NCI-H128 (cell line): ENCODE measurements around the gene LINC00632.
"Not testable (repeated sequence)": the region's sequence is repeated elsewhere in the genome, so short reads cannot be mapped to it uniquely, and the experiment has no call there.

Experiments
- DNase-seq: peaks from one replicate; lab custom pipeline; 2025; ENCODE audit not compliant: unreplicated experiment; lab: John Stamatoyannopoulos, UW

LINC00632 gene

GRCh38 chrX:140709421-140709846, at the start of gene LINC00632:
Gene LINC00632, plus strand, starts transcription at chrX:140709759.
- DNase-seq, result no peak

DNA sequence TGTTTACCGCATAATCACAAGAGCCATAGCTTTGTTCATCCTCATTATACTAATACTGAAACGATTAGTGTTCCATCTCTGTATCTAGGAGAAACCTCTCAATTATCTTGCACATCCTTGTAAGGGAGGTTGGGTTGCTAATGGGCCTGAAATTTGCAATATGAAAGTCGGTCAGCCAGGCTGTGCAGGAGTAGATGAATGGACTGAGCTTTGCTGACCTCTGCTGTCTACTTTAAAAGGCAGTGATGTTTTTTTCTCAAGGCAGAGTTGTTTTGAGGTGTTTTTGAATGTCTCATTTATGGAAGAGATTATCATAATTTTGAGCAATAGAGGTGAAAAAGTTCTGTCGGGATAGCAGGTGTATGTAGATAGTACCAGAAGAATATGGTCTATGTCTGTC, 47.9 kb upstream of the LINC00632 start:
- DNase-seq, result no peak

DNA sequence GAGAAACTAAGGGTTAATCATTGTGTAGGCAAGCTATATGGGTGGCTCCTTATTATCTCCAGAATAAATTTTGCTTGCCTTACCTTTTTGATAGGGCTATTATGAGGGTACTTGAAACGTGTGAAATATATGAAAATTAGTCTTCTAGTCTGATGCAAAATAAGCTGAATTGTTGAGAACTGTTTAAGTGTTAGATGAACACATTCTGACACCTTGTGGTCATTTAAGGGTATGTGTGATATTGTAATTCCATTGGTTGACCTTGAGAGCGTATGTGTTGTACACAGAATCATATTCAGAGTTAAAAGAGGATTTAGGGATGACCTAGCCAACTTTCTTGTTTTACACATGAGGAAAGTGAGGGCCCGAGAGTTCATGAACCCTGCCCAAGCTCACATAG, 44.6 kb upstream of the LINC00632 start:
- DNase-seq, result no peak

- no peak for DNase-seq
Observed at GRCh38 chrX:140672840-140673731, 36.5 kb upstream of the LINC00632 start.

GRCh38 chrX:140687706-140688105, 21.9 kb upstream of the LINC00632 start:
- DNase-seq, result no peak

DNA sequence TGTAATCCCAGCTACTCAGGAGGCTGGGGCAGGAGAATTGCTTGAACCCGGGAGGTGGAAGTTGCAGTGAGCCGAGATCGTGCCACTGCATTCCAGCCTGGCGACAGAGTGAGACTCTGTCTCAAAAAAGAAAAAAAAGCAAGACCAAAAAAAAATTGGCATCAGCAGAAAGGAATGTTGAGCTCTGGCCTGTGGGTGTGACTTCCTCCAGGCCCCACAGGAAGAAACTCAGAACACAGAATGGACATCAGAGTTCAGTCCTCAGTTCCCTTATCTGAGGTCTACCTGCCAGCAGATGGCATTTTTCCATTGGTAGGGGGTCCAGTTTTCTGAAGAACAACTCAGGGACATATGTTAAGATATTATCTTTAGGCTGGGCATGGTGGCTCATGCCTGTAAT, 18.0 kb upstream of the LINC00632 start:
- not testable (repeated sequence) for DNase-seq

DNA sequence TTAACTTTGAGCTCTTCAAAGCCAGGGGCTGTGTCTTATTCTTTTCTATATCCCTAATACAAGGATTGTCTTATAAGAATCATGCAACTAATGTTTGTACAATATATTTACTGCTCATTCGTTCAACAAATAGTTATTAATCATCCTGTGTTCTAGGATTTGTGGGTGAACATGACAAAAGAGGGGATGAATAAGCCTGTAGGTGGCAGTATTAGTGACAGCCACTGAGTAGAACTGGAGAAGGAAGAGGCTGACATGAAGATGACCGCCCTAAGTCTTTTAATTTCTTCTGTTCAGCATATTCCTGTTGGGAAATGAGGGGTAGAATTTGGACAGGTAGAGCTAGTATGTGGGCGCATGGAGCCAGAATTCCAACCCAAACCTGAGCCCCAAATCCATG, 11.9 kb upstream of the LINC00632 start:
- DNase-seq, result no peak

DNA sequence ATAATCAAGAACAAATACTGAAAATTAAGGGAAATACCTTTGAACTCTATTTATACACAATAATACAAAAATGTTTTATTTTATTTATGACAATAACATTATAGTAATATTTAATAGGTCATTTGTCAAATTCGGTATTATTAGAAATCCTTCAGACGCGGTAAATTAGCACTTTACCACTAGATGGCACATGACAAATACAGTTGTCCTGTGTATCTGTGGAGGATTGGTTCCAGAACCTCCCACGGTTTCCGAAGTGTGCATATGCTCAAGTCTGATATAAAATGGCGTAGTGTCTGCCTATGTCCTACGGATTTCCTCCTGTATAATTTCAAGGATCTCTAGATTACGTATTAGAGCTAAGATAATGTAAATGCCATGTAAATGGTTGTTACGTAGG, 8.1 kb upstream of the LINC00632 start:
- DNase-seq, result no peak

DNA sequence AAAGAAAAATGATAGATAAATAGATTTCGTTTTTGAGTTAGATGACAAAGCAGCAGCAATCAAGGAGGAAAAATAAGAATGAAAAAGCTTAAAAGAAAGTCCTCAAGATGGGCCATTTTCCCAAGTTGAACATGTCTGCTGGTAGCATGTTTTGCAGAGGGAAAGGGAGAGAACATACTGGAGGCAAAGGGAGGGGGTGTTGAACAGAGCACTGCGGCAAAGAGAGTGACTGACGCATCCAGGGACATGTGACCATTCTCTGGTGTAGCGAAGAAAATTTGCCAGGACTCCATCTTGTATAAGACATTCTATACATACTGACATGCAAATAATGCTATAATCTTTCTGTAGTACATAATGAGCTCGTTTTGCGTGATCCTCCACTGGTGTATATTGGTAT, 1.2 kb downstream of the LINC00632 start:
- no peak for DNase-seq

- DNase-seq, result no peak
Observed at GRCh38 chrX:140711894-140712293, 2.3 kb downstream of the LINC00632 start.

DNA sequence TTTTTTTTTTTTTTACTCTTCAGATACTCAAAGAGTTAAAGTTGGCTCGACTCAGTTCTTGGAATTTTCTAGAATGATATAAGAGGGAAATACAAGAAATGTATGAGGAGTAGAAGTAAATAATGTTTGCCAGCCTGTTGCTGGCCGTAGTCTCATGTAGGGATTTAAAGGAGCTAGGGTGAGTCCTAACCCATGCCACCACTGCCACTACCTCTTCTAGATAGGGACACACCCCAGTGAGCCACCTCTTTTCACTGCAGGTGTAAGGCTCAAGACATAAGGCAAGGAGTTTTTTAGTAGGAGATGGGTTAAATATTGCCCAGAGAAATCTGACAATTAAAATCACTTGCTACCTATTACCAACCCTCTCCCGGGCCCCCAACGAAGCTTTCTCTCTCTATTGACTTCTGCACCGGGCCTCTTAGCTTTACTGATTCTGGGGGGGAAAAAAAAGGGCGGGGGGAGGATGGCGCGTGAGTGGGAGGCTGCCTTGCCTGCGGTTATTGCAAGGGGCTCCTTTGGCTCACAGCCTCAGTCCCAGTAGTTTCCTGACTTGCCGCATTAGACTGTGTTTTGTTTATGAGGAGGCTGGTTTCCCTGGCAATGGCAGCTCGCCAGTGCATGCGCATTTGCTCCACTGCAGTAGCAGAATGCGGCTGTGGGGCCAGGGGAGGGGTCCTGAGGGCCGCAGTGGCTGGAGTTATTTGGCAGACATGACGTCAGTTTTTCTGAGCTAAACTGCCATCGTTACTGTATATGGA, 3.0 kb downstream of the LINC00632 start:
- DNase-seq, result no peak

DNA sequence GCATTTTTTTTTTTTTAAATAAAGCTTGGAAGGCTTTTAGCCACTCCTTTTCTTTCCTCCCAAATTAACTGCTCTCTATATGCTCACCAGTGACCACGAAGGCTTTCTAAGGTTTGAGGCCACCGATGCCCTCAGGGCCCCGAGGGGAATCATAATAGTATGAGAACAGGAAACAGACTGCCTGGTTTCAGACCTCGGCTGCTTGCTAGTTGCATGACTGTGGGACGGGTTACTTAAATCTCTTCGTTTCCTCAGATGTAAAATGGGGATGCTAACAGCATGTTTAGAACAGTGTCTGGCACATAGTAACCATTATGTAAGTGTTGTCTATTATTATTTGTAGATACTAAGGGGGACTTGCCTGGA, 3.6 kb downstream of the LINC00632 start:
- DNase-seq, result no peak

GRCh38 chrX:140715787-140716186, 6.2 kb downstream of the LINC00632 start:
- no peak for DNase-seq

DNA sequence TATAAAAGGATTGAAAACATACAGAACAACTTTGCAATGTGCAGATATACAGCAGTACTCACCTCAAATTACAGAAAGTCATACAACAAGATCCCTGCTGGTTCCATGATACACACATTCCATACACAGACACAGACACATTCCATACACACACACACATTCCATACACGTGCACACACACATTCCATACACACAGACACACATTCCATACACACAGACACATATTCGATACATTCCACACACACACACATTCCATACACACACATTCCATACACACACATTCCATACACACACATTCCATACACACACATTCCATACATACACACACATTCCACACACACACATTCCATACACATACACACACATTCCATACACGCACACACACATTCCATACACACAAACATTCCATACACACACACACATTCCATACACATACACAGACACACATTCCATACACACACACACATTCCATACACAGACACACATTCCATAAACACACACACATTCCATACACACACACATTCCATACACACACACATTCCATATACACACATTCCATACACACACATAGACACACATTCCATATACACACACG, 13.7 kb downstream of the LINC00632 start:
- no peak for DNase-seq

- no peak for DNase-seq
Observed at GRCh38 chrX:140724309-140724708, 14.8 kb downstream of the LINC00632 start.

DNA sequence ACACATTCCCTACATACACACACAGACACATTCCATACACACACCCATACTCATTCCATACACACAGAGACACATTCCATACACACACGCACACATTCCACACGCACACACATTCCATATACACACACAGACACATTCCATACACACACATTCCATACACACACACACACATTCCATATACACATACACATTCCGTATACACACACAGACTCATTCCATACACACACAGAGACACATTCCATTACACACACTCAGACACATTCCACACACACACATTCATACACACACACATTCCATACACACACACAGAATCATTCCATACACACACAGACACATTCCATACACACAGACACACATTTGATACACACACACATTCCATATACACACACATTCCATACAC, 15.2 kb downstream of the LINC00632 start:
- no peak for DNase-seq

DNA sequence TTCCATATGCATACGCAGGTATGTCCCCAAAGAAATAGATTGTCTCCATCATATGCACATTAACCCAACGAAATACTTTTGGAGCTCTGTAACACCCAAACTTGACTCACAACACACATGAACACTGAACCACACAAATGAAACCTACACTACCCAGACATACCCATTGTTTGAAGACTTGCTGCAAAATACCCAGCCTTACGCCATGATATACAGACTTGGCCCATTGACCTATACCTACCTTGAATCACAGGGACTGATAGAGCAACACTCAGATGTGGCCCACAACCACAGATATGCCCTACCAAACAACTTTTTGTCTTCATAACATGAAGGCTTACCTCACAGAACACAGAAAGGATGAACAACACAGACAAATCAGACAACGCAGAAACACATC, 15.9 kb downstream of the LINC00632 start:
- DNase-seq, result no peak

DNA sequence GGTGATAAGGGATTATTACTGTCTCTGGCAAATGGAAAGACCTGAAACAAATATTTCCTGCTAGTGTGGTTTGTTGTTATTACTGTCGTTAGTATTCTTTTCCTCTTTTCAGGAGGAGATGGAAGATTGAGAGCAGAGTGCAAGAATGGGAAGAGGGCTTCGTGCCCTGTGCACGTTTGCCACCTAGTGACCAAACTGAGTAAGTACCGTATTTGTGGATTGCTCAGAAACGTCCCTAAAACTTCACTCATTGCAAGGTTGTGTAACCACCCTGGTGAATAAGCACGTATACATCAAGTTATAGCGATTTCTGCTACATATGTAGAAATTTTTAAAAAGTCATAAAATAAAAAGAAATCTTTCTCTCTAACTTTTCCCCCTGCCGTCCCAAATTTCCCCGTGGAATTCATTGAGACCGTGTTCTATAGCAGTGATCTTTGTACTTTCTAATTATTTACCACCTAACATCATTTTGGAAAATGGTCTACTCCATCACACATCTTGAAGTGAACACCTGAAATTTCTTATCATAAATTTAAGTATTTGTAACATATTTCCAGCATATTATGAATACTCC, 24.3 kb downstream of the LINC00632 start:
- no peak for DNase-seq

DNA sequence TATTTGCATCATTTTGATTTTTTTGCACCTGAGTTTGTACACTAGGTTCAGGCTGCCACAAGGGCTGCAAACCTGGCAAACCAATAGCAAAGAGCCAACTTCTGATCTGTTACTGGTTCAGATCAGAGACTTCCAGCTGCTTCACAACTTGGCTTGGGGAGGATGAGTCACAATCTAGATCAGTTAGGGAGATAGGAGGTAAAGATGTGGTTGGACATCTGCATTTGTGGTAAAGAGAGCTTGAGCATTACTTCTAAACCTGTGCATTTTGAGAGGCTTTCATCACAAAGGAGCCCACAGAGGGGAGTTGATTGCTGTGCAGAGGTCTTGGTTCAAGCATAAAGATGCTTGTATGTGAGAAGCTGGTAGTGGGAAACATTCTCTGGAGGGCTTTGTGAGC, 34.5 kb downstream of the LINC00632 start:
- DNase-seq, result no peak

- no peak for DNase-seq
Observed at GRCh38 chrX:140756941-140757340, 47.4 kb downstream of the LINC00632 start.

DNA sequence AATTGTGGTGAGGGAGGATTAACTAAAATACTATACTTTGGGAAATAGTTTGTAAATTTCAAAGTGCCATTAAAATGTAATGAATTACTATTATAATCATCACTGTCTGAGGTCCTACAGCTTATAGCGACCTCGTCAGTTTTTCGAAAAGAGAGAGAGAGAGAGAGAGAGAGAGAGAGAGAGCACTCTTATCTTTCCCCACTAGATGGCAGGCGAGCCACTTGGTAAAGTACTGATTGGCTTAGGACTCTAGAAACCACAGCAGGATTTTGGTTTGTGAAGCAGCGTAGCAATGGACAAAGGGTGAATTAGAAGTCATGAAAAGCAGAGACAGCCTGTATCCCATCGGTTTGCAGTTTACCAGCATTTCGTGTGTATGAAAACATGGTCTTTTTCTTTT, 52.5 kb downstream of the LINC00632 start:
- no peak for DNase-seq
